BE2C (cell line): ENCODE data around the gene C21orf58.

Experiments
- DNase-seq: peaks from one replicate; pipeline ENCODE4 v3.0.0-alpha.2; 2020
- H3K27me3 ChIP-seq: fragments of 250-450 bp; sonication (Bioruptor Pico); 2 replicates; pipeline ENCODE4 v1.5.1; 2020; ENCODE audit warnings: mild to moderate bottlenecking
- H3K36me3 ChIP-seq: fragments of 250-450 bp; sonication (Bioruptor Pico); 2 replicates; pipeline ENCODE4 v1.5.1; 2020; ENCODE audit warnings: mild to moderate bottlenecking
- H3K4me1 ChIP-seq: fragments of 250-450 bp; sonication (Bioruptor Pico); 2 replicates; pipeline ENCODE4 v1.5.1; 2020
- H3K4me3 ChIP-seq: 2 replicates; pipeline ENCODE4 v1.5.1; 2011; ENCODE audit warnings: low read depth, low read length
- H3K9me3 ChIP-seq: fragments of 250-450 bp; sonication (Bioruptor Pico); 2 replicates; pipeline ENCODE4 v1.5.1; 2020
- TF ChIP-seq, protein P1 (sequence below): IDR thresholded peaks from 2 replicates; pipeline ENCODE4 v1.5.1; 2012; ENCODE audit warnings: mild to moderate bottlenecking, low read depth, low read length

The C21orf58 gene

DNA sequence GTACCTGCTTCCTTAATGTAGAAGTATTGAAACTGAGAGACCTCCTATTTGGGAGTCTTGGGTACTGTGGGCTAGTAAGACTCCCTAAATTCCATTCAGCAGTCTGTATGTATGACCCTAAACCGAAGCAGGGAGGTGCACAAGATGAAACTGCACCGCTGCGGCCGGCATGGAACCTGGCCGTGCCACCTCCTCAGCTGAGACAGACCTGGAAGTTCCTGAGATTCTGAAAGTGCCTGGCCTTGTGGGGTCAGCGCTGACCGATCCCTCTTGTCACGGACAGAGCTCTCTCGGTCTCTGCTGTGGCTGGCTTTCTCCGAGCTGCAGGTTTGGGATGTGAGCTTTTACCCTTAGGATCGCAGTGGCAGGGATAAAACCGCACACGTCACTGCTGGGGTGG lies 27.3 kb upstream of the C21orf58 start:
- H3K36me3 ChIP-seq: peaks cover 82% of the 10 kb centered on the region
- H3K4me3 ChIP-seq: no peak overlapping the region
- TF ChIP-seq, protein P1, sequence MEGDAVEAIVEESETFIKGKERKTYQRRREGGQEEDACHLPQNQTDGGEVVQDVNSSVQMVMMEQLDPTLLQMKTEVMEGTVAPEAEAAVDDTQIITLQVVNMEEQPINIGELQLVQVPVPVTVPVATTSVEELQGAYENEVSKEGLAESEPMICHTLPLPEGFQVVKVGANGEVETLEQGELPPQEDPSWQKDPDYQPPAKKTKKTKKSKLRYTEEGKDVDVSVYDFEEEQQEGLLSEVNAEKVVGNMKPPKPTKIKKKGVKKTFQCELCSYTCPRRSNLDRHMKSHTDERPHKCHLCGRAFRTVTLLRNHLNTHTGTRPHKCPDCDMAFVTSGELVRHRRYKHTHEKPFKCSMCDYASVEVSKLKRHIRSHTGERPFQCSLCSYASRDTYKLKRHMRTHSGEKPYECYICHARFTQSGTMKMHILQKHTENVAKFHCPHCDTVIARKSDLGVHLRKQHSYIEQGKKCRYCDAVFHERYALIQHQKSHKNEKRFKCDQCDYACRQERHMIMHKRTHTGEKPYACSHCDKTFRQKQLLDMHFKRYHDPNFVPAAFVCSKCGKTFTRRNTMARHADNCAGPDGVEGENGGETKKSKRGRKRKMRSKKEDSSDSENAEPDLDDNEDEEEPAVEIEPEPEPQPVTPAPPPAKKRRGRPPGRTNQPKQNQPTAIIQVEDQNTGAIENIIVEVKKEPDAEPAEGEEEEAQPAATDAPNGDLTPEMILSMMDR: no peak
- H3K27me3 ChIP-seq: no peaks in the 10 kb centered on the region
- no peaks in the 10 kb centered on the region for H3K9me3 ChIP-seq
- DNase-seq: no peak
- H3K4me1 ChIP-seq: no peaks in the 10 kb centered on the region

DNA sequence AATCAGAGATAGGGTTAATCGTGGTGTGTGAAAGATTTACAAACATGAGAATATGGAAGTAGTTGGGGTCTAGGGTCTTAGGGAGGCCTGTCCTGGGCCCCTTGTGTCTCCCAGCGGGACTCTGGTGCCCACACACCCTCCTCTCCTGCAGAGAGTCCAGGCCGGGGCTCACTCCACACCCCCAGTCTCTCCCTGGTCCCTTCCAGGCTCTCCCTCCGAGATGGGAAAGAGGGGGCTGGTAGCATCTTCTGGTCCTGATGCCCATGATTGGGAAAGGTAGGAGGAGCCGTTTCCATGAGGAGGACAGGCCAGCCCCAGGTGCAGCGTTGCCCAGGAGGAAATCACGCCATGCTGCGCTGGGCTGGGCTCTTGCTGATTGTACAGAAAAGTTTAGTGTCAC lies 26.9 kb upstream of the C21orf58 start:
- H3K27me3 ChIP-seq: no peaks in the 10 kb centered on the region
- peaks cover 82% of the 10 kb centered on the region for H3K36me3 ChIP-seq
- H3K9me3 ChIP-seq: no peaks in the 10 kb centered on the region
- H3K4me1 ChIP-seq: no peaks in the 10 kb centered on the region
- no peak for DNase-seq
- no peak overlapping the region for H3K4me3 ChIP-seq
- TF ChIP-seq, protein P1: no peak

DNA sequence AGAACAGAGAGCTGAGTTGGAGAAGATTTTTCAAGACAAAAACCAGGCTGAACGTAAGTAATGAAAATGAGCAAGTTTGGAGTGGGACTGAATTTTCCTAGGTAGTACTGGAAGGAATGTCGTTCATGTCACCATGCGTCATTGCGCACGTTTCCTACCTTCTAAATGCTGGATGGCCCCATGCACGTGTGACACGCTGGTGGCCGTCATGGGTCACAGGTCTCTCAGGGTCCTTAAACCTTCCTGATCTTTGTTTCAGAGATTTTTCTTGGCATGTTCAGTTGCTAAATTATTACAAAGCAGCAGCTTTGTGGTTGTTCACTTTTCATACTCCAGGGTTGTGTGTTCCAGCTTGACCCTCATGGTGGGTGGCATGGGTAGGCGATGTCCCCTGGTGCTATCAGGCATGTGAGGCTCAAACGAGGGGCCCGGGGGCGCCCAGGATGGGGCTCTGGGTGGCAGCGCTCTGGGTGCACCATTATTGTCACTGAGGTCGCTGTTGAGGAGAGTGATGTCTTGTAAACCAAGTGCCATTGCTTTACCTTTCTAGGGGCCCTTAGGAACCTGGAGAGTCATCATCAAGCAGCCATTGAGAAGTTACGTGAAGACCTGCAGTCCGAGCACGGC lies 25.6 kb upstream of the C21orf58 start:
- Histone ChIP-seq H3K36me3 (peaks cover 85% of the 10 kb centered on the region), H3K27me3 (no peaks in the 10 kb centered on the region), H3K4me3 (no peak overlapping the region), H3K9me3 (no peaks in the 10 kb centered on the region), H3K4me1 (no peaks in the 10 kb centered on the region)
- TF ChIP-seq, protein P1: no peak
- no peak for DNase-seq

DNA sequence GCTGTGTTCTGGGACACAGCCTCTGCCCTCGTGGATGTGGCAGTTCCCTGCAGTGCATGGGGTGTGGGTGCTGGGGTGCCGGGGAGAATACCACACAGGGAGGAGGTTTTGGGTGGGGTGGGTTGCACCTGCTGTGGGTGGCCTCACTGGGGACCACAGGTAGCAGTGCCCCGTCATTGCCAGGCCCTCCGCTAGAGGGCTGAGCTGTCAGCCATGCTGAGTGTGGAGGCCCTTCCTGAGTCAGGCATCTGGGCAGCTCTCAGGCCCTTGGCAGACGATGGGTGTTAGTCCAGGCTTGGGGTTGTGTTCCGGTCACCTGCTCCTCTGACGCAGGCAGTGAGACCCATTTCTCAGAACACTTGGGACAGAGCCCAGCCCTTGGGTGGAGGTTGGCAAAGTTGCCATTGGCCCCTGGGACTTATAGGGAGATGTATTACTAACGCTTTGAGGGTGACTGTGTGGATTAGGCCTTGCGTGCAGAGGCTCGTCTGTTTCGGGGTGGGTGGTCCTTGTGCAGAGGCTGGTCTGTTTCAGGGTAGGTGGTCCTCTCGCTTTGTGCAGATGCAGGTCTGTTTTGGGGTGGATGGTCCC lies 24.2 kb upstream of the C21orf58 start:
- Histone ChIP-seq H3K27me3 (no peaks in the 10 kb centered on the region), H3K36me3 (peaks cover 74% of the 10 kb centered on the region), H3K9me3 (no peaks in the 10 kb centered on the region), H3K4me1 (no peaks in the 10 kb centered on the region), H3K4me3 (no peak overlapping the region)
- DNase-seq: no peak
- TF ChIP-seq, protein P1: no peak

DNA sequence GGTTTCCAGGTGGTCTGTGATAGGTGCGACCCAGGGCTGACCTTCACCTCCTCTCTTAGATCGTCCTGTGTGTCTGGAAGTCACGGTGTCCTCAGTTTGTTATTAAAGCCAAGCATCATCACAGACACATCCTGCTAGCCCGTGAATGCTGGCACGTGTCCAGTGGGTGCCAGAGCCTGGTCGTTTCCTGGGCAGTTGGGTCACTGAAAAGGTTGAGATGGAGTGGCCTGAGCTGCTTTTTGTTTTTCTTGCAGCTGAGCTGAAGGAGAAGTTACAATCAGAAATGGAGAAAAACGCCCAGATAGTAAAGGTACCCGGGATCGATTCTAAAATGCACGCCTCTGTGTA lies 23.5 kb upstream of the C21orf58 start:
- no peaks in the 10 kb centered on the region for H3K4me1 ChIP-seq
- H3K36me3 ChIP-seq: peaks cover 67% of the 10 kb centered on the region
- H3K4me3 ChIP-seq: no peak overlapping the region
- no peaks in the 10 kb centered on the region for H3K9me3 ChIP-seq
- TF ChIP-seq, protein P1: no peak
- no peaks in the 10 kb centered on the region for H3K27me3 ChIP-seq
- no peak for DNase-seq
